ENCODE measurements around the gene HPSE2.

Gene HPSE2

DNA sequence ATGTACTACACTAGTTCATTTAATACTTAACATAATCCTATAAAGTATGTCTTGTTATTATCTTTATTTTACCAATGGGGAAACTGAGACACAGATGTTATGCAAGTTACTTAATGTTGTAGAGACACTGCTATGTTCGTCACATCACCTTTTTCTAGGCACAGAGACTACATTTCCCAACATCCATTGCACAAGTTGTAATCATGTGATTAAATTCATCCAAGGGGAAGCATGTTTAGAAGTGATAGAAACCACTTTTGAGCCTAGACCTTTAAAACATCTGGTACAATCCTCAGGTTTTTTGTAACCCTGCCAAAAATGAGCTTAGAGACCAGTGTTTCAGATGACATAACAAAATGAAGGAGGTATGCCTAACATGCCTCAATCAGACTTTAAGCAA, 402.1 kb downstream of the HPSE2 start:
- DNase-seq (ENCODE audit: low read depth): no peak

DNA sequence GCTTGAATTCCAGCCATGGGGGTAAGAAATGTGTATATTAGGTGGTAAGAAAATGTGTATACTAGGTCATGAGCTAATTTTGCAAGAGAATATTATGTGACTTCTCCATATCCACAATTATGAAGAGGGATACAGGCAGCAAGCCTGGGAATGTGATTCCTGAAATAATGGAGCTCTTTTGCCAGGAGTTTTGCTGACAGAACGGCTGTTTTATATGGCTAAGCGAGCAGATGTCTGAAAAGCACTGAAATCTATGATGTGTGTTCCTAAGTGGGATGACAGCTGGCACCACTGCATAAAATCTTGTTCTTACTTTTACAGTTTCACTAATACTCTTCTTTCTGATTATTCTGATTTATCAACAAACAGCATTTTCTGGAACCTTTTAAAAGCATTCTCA, 402.9 kb downstream of the HPSE2 start:
- no peak for DNase-seq (ENCODE audit: low read depth)

DNA sequence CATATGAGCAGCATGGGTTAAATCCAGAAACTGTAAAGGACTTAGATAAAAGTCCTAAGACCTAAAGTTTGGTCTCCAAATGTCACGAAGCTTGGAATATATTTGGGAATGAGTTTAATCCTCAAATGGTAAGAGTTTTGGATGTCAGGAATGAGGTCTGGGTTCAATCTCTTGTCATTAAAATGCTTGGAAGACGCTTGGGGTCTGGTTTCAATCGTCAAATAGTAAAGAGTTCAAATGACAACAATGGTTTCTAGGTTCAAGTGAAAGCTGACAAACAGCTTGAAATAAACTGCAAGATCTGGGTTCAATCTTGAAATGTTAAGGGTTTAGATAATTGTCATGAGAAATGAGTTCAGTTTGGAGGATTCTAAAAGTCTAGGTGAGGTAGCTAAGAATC, 403.5 kb downstream of the HPSE2 start:
- no peak for DNase-seq (ENCODE audit: low read depth)

DNA sequence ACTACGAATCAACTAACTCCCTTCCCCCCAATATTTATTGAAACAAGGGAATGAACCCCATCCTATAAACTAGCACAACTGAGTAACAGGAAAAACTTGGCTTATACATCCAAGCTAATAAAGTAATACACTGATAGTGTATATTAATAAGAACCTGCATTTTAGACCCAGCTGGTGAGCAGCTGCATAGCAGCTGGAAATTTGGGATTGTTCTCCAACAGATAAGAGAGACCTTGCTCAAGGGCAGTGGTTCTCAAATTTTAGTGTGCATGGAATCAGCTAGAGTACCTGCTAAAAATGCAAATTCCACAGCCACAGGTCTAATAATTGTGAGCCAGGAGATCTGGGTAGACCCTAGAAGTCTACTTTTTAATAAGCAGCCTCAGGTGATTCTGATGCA, 404.3 kb downstream of the HPSE2 start:
- no peak for DNase-seq (ENCODE audit: low read depth)

DNA sequence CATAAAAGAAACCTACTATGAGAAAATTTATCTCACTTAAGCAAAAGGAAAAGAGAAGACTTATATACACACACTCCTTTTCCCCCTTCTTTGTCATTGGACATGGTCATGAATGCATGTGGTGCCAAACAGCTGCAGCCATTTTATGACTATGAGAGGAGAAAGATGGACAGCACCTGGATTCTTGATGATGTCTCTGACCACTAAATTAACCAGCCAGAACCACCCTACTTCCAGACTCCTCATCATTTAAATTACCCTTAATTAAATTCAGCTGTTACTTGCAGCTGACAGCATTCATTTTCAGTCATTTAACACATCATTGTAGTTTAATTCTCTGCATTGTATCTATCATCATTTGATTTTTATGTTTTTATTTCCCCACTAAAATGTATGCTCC, 409.9 kb downstream of the HPSE2 start:
- no peak for DNase-seq (ENCODE audit: low read depth)

DNA sequence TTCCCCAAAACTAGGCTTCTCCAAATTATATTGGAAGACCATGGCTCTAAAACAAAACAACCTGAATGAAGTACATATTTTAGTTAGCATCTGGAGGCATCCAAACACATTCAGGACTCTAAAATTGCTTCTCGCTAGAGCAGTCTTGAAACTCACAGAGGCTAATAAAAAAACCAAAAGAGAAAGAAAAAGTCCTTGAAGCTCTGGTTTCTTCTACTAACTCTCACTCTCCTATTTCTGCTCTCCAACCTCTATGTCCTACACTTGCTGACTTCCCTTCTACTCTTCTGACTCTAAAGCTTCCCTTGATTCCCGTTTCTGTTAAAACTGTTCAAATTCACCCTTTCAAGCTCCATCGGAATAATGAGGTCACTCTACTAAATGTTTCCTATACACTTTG, 418.3 kb downstream of the HPSE2 start:
- DNase-seq (ENCODE audit: low read depth): no peak

DNA sequence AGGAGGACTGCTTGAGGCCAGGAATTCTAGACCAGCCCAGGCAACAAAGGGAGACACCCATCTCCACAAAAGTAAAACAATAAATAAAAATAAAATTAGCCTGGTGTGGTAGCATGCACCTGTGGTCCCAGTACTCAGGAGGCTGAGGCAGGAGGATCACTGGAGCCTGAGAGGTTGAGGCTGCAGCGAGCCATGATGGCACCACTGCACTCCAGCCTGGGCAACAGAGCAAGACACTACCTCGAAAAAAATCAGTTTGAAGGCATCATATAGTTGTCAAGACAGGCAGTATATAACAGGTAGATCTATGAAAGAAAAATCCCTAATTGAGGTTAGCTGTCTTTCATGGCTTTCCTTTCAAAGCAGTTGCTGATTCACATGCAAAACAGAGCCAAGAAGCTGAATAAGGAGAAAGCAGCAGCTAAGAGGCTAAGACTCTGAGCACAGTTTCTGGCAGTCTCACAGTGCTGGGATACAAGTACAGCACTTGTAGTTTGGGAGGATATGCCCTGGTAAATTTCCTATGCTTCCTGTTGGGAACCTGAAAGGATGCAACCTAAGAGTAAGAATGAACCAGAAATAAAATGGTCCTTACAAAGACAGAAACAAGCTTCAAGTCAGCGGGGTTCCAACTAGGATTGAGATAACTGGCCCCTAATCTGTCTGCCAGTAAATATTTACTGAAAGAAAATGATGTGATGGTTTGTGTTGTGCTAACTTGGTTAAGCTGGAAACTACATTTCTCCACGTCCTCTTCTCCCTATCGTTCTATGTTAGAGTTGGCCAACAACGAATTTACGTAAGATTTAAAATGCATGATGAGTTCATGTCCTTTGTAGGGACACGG, 420.4 kb downstream of the HPSE2 start:
- no peak for DNase-seq (ENCODE audit: low read depth)

DNA sequence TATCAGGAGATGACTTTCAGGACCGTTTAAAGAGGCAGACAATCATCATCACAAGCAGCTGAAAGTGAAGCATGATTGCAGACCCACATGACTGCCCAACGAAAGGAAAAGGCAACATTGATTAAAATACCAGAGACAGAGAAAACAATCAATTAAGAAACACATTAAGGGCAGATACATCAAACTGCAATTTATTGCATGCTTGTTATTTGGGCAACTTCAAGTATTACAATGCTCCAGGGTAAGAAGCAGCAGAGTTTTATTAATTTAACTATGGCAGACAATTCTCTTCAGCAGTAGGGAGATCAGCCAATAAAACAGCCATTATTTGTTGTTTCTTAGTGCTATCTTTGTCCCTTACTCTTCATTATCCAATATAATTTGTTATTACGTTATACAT, 421.2 kb downstream of the HPSE2 start:
- no peak for DNase-seq (ENCODE audit: low read depth)

DNA sequence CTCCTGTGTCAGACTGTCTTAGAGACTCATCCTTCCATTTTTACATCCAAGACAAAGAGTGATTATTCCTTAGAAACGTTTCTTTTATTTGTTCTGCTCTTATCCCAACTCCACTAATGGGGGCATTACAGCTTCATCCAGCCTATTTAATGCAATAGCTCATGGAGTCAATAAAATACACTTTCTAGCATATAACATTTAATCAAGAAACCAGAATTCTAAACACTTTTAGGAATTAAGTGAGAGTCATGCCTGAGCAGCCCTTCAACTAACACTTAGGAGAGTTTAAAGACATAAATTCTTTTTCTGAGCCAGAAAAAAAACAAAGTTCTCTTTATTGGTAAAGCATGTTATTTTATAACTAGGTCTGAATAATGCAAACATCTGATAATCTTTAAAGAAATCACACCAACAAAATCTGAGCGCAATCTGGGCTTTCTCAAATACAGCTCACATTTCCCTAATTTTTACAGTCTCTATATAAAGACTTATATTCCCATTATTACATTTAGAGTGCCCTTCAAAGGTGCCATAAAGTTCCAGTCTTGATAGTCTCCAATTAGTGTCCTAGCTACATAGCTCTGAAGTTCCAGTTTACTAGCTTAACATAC, 427.3 kb downstream of the HPSE2 start:
- no peak for DNase-seq (ENCODE audit: low read depth)

DNA sequence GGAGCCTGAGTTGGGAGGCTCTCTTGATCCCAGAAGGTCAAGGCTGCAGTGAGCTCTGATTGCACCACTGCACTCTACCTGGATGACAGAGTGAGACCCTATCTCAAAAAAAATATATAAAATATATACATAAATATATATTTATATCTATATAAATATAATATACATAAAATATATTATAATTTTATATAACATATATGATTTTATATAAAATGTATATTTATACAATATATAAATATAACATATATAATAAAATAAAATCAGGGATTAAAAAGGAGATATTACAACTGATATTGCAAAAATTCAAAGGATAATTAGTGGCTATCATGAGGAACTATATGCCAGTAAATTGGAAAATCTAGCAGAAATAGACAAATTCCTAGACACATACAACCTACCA, 435.4 kb downstream of the HPSE2 start:
- no peak for DNase-seq (ENCODE audit: low read depth)

DNA sequence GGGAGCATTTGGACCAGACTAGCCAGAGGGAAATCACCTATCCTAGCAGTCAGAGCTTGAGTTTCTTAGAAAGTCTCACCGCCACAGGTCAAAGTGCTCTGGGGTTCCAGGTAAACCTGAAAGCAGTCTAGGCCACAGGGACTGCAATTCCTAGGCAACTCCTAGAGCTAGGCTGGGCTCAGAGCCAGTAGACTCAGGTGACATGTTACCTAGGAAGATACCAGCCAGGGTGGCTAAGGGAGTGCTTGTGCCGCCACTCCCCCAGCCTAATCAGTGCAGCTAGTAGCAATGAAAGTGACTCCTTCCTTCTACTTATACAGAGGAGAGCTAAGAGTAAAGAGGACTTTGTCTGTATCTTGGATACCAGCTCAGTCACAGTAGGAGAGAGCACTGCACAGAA, 440.2 kb downstream of the HPSE2 start:
- DNase-seq (ENCODE audit: low read depth): no peak

DNA sequence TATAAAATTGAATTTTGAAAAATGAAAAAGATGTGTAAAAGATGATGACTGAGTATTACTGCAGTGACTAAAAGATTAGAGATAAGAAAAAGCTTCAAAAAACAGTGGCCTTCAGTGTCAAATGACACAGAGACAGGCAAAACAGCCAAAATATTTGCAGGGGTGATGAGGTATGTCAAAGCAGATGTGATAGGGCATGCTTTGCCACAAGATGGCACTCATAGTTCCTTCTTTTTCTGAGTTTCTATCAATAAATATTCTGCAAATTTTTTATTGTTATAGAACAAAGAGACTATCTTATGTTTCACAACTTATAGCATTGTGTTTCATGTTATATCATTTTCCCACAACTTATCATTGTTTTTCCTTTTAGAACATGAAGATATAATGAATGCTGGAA, 444.8 kb downstream of the HPSE2 start:
- DNase-seq (ENCODE audit: low read depth): no peak

DNA sequence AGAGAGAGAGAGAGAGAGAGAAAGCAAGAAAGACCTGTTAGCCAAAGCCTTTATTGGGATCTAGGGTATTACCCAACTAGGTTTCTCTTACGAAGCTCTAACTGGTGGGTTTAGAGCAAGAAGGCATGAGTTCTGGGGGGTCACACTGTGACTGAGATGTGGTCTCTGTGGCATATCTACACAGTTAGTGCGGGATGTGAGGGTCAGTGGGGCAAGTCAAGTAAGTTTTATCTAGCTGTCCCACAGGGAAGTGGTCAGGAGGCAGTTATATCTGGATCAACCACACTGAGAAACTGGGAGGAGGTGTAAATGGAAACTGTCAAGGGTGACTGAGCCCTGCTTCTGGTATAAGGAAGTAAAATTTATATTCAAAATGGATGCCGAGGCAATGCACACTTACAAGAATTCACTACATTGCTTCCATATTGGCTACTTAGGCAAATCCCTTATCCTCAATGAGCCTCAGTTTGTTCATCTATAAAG, 457.3 kb downstream of the HPSE2 start:
- DNase-seq (ENCODE audit: low read depth): no peak

DNA sequence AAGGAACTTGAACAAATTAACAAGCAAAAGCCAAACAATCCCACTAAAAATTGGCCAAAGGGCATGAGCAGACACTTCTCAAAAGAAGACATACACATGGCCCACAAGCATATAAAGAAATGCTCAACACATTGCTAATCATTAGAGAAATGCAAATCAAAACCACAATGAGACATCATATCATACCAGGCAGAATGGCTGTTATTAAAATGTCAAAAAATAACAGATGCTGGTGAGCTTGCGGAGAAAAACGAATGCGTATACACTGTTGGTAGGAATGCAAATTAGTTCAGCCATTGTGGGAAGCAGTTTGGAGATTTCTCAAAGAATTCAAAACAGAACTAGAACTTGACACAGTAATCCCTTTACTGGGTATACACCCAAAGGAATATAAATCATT, 477.2 kb downstream of the HPSE2 start:
- no peak for DNase-seq (ENCODE audit: low read depth)

DNA sequence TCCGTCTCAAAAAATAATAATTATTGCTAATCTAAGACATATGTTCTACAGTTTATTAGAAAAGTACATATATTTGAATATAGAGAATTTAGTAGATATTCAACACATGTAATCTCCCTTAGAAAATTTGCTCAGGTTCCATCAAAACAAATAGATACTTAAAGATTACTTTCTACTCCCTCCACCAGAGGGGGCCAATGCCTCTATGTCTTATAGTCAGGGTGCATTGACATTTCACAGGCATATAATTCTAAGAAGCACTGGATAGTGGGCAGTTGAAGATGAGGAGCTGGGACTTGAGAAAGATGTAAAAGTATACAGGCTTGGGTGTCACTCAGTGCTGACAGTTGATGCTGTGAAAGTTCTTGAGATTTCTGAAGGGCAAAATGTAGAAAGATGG, 487.4 kb downstream of the HPSE2 start:
- no peak for DNase-seq (ENCODE audit: low read depth)

DNA sequence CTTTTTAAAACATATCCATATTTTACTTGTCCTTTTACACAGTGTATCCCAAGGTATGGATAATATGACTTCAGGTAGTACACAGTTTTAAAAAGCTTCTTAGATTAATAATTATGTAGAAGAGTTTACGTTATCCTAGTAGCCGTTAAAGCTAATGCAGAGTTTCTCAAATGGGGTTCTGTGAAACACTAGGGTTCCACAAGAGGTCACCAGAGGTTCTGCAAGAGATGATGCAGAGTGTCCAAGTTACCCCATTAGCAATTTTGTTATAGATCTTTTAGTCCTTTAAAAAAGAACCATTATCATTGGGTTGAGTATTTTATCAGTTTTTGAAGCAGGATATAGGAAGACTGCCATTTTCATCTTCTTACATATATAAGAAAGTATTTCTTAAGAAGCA, 490.0 kb downstream of the HPSE2 start:
- DNase-seq (ENCODE audit: low read depth): no peak

DNA sequence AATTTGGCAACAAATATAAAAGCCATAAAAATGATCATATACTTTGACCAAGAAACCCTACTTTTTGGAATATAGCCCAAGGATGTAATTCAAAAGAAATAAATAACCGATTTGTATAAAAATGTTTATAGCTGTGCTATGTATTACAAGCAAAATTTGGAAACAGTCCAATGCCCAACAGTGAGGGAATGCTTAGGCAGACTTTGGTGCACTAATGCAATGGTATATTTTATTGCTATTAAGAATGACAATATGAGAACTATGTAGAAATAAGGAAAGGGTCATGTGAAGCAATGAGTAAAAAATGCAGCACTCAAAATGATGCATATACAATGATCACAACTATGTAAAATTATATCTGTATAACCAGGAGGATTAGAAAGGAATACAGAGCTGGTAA, 515.1 kb downstream of the HPSE2 start:
- no peak for DNase-seq (ENCODE audit: low read depth)

DNA sequence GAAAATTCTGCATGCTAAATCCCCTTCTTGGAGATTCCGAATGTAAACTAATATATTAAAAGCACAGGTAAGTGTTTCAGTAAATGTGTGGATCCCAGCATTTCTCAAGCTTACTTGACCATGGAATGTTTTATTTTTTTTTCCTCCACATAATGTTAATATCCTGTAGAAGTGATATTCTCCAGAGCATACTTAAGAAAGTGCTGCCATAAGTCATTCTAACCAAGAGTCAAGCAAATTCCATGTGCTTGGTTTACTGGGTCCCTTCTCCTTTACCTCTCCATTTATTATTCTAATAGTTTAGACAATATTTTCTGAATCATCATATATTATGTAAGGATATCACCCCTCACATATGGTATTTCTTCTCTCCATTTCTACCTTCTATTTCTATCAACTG, 522.1 kb downstream of the HPSE2 start:
- no peak for DNase-seq (ENCODE audit: low read depth)

DNA sequence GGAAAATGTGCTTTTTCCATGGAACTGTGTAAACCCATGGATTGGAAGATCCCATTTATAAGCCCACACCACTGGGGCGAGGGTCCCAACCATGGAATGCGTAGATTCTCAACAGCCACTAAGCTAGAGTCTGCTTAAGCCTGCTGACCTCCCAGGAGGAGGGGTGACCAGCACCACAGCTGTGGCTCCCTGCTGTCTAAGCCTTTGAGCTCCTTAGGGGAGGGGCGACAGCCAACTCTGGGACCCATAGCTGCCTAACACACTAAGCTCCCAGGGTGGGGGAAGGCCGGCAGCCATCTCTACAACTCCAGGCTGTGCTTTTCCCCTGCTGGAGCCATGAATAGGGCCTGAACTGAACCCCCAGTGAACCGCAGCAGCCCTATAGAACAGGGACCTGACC, 539.1 kb downstream of the HPSE2 start:
- DNase-seq (ENCODE audit: low read depth): no peak

DNA sequence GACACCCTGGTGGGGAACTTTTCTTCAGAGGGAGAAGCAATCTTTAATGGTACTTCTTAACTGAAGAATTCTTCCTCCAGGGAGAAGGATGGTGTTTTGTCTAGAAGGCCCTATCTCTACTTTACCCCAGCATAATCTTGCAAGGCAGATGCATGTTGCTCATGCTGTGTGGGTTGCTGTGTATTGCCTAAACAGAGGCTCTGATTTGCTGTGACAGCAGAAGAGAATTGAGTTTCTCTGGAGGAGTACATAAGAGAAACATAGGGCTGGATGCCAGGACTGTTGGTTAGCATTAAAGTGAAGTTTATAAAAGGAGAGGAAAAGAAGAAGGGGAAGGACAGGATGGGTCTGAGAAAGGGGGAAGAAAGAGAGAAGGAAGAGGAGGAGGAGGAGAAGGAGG, 540.8 kb downstream of the HPSE2 start:
- no peak for DNase-seq (ENCODE audit: low read depth)

DNA sequence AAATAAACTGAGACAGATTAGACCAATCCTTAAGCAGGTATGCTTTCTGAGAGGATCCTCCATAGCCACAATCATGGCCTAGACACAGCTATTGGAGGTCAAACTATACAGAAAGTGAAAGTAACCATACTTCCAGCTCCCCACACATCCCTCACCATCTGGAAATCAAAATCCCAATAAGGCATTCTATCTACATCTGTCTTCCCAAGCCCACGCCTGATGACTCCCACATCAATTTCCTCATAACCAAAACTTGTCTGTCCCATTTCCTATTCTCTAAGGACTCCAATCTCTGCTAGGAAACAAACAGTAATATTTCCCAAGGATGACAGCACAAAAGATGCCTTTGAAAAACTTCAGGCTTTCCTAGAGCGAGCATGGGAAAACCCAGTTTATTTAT, 541.6 kb downstream of the HPSE2 start:
- DNase-seq (ENCODE audit: low read depth): no peak

DNA sequence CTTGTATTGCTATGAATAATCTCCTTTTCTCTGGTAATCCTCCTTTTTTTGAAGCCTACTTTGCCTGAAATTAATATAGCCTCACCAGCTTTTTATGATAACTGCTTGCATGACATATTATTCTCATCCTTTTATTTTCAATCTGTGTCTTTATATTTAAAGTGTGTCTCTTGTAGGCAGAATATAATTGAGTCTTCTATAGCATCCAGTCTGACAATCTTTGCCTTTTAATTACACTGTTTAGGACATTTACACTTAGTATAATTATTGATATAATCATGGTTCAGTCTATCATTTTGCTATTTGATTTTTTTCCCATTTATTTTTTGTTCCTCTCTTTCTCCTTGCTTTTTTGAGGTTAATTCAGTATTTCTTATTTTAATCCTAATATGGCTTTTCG, 548.0 kb downstream of the HPSE2 start:
- DNase-seq (ENCODE audit: low read depth): no peak

DNA sequence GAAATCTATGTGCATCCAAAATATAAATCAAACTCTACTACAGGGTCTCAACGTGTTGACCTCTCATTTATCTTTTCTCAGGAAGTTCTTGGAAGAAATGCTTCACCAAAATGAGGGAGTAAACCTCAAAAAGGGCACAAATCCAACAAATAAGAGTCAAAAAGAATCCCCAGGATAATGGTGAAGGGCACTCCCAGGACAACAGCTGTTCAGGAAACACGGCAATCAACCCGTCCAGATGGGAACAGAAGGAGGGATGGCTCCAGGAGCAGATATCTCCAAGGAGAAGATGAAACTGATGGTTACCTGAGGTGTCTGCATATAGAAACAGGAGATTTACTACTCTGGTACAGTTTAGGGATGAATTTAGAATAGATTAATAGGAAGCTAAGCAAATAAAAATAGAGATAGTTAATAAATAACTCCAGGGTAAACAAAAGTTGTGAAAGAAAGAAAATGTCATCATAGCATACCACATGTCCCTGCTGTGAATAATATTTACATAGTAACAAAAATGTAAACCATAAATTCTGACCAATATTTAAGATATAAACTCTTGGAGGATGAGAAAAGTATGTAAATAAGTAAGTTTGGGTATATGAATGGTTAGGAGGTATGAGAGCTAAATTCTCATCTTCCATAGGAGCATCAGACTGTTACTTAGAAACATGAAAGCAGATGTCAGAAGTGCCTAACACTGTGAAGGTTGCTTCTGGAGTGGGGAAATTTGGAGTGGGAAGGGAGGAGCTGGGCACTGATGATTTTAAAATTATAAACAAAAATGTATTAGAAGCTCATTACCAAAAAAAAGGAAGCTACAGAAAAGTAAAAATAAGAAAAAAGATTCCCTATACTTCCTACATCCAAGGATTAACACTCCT, 551.4 kb downstream of the HPSE2 start:
- no peak for DNase-seq (ENCODE audit: low read depth)
